ENCODE results near the gene METRN. TPM values are rescaled to one million over a fixed set of nuclear protein-coding genes. Genes with fewer than 3 reads are reported as not detected.

The METRN gene
- total RNA-seq, 2 donors from 2014 or later: 4.5 to 8.4 TPM

DNA sequence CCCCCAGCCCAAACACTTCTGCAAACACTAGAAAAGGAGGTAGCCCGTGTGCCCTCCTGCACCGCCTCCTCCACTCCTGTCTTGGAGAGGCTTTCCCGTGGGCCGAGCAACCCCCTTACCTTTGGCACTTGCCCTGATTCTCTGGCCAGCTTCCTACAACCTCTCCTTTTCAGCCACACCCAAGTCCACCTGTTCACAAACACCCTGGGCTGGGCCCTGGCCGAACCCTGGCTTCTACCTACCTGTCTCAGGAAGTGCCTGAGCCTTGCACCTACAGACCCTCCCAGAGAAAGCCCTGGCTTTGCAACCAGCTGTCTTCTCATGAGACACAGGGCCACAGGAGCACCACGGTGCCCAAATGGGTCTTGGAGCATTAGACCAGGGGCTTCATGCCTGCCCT, 4.0 kb downstream of the METRN start:
- no peak overlapping the region for H3K27ac Mint-ChIP-seq
- no peaks in the 10 kb centered on the region for H3K36me3 Mint-ChIP-seq (ENCODE audit: low read depth)
- no peaks in the 10 kb centered on the region for H3K9me3 Mint-ChIP-seq
- peak overlapping the region; percentile 80 for H3K4me3 Mint-ChIP-seq
- ATAC-seq (replicated peaks): no peak
- no peaks in the 10 kb centered on the region for H3K4me1 Mint-ChIP-seq
- no peaks in the 10 kb centered on the region for H3K27me3 Mint-ChIP-seq

DNA sequence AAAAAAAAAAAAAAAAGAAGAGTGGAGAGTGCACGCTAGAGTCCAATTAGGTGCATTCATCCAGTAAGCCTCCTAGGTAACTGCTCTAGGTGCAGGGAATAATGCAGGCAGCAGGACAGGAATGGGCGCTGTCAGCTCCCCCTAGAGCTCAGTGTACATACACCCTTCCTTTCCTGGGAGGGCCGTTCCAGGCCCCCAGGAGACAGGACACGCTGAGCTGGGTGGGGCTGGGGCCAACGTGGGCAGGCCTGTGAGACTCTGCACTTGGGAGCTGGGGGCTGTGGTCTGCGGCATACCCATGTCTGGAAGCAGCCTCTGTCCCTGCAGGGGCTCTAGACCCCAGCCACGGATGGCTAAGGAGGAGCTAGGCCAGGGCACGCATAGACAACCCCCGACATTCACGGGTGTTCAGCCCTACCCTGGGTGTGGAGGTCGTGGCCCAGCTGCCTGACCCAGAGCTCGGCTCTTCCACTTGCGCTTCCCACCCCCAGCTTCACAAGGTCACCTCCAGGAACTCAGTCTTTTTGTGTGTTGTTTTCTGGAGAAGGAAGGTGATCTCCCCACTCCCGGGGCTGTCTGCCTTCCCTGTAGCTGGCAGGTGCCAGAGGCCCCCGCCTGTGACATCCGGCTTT, 5.0 kb downstream of the METRN start:
- ATAC-seq (replicated peaks): peak; percentile 3
- no peaks in the 10 kb centered on the region for H3K4me1 Mint-ChIP-seq
- no peaks in the 10 kb centered on the region for H3K36me3 Mint-ChIP-seq (ENCODE audit: low read depth)
- no peaks in the 10 kb centered on the region for H3K27me3 Mint-ChIP-seq
- H3K4me3 Mint-ChIP-seq: peak overlapping the region; percentile 80
- H3K27ac Mint-ChIP-seq: peak overlapping the region; percentile 66
- no peaks in the 10 kb centered on the region for H3K9me3 Mint-ChIP-seq

DNA sequence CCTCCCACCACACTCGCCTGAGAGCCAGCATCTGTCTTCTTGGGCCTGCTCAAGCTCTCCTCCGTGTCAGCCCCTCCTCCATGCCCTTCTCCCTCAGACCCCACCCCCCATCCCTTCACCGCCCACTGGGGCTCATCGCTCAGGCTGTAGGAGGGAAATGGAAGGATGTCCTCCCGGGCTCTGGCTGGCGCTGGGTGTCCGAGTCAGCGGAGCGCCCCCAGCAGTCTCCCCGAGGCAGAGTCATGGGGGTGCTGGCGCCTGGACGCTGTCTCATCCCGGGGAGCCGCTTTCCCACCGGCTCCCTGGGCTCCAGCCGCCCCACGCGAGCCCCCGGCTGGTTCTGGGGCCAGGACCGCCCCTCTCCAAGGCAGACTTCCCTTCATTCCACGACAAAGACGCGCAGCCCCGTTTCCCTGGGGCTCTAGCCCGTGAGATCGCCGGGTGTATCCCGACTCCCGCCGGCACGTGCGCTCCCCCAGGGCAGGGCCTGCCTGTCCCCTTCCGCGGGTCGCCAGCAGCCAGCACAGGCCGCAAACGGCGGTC, 5.6 kb downstream of the METRN start:
- Mint-ChIP-seq H3K27me3 (no peaks in the 10 kb centered on the region), H3K9me3 (no peaks in the 10 kb centered on the region), H3K4me1 (no peaks in the 10 kb centered on the region), H3K36me3 (ENCODE audit: low read depth) (no peaks in the 10 kb centered on the region), H3K27ac (peak overlapping the region; percentile 66), H3K4me3 (peak overlapping the region; percentile 80)
- peak; percentile 57 for ATAC-seq (replicated peaks)

DNA sequence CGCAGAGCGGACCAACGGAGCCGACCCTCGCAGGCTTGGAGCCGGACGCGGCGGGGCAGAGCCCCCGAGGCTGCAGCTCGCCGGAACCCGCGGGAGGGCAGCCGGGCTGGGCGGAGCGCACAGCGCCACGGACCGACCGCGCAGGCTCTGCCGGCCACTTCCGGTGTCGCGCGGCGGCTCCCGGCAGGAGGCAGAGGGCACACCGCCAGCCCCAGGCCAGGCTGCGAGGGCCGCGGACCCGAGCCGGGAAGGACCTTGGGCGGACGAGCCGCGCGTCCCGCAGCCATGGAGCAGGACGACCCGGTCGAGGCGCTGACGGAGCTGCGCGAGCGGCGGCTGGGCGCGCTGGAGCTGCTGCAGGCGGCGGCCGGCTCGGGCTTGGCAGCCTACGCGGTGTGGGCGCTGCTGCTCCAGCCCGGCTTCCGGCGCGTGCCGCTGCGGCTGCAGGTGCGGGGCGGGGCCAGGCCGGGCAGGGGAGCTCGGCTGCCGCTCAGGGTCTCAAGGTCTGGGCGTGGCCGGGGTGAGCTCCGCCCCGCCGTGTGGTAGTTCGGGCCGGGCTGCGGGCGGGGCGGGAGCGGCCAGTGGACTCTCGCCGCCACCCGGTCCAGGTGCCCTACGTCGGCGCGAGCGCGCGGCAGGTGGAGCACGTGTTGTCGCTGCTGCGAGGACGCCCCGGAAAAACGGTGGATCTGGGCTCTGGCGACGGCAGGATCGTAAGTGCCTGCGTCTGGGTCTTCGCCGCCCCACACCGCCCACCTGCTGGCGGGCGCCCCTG, 6.3 kb downstream of the METRN start, which contains the start of gene ANTKMT:
Gene ANTKMT, plus strand, starts transcription at position 157 of the 775 bp plus-strand sequence. Its CDS starts 129 bp downstream, at position 286.
- Mint-ChIP-seq H3K4me3 (peak within 1 kb of the TSS; percentile 80), H3K27me3 (no peaks in the 10 kb centered on the region), H3K27ac (peak within 1 kb of the TSS; percentile 66), H3K4me1 (no peaks in the 10 kb centered on the region), H3K9me3 (no peaks in the 10 kb centered on the region), H3K36me3 (ENCODE audit: low read depth) (no peaks in the 10 kb centered on the region)
- ATAC-seq (replicated peaks): peak; percentile 76

DNA sequence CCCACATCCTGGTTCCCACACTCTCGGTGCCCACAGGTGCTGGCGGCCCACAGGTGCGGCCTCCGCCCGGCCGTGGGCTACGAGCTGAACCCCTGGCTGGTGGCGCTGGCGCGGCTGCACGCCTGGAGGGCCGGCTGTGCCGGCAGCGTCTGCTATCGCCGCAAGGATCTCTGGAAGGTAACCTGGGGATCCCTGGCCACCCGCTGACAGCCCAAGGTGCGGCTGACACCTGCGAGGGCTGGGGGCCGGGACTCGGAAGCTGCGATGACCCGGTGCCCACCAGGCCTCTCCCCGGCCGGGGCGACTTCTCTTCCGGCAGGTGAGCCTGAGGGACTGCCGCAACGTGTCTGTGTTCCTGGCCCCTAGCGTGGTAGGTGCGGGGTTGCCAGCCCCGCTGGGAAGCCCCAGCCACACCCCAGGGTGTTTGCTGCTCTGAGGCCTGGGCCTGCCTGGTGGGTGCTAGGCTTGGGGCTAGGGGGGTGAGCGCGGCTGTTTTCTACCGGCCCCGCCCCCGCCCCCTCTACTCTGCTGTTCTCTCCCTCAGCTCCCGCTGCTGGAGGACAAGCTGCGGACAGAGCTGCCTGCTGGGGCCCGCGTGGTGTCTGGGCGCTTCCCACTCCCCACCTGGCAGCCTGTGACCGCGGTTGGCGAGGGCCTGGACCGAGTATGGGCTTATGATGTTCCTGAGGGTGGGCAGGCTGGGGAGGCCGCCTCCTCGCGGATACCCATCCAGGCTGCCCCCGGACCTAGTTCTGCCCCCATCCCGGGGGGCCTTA, 7.0 kb downstream of the METRN start:
- Mint-ChIP-seq H3K36me3 (ENCODE audit: low read depth) (no peaks in the 10 kb centered on the region), H3K27ac (no peak overlapping the region), H3K27me3 (no peaks in the 10 kb centered on the region), H3K4me1 (no peaks in the 10 kb centered on the region), H3K4me3 (peak overlapping the region; percentile 34), H3K9me3 (no peaks in the 10 kb centered on the region)
- ATAC-seq (replicated peaks): no peak

DNA sequence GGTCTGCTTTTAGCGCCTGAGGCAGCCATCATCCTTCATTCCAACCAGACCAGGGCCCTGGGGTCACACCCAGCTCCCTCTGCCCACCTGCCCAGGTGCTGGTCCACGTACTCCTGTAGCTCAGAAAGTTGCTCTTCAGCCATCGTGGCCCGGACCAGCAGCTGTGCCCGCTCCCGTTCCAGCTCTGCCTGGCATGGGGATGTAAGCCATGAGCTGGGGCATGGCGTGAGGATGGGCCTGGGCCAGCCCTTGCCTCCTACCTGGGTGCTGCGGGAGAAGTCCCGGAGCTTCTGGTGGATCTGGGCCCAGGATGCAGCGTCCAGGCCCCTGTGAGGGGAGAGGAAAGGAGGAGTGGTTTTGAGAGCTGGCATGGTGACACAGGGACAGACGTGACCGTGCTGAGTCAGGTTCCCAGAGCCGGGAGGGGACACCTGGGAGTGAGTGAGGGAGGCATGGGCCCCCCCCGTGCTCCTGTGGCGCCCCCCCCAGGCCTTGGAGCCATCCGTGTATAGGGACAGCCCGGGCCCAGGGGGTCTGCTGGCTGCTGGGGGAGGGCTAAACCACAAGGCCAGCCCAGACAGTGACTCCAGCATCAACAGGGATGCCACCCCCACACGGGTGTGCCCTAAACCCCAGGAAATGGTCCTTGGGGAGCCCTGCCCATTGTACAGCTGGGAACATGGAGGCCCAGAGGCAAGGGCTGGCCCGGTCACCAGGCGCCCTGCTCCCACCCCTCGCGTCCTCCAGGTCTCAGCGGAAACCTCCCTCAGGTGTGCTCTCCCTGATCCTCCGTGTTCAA, 8.1 kb downstream of the METRN start:
- H3K4me1 Mint-ChIP-seq: no peaks in the 10 kb centered on the region
- peak overlapping the region; percentile 34 for H3K4me3 Mint-ChIP-seq
- no peaks in the 10 kb centered on the region for H3K9me3 Mint-ChIP-seq
- H3K27me3 Mint-ChIP-seq: no peaks in the 10 kb centered on the region
- no peak for ATAC-seq (replicated peaks)
- no peak overlapping the region for H3K27ac Mint-ChIP-seq
- H3K36me3 Mint-ChIP-seq (ENCODE audit: low read depth): no peaks in the 10 kb centered on the region

DNA sequence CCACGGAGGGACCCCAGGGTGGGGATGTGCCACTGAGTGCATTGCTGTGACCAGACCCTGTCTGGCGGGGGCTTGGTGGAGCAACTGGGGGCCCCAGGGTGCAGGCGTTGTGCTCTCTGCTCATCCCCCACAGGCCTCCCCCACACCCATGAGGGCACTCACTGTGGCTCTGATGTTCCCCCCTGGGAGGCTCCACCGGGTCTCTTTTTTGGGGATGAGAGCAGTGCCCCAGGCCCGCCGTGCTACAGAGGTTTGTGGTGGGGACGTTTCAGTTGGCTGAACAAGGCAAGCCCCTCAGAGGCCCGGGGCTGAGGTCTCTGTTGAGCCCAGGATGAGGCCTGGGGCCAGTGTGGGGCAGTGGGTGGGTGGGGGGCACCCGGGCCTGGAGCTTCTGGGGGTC, 8.8 kb downstream of the METRN start:
- no peaks in the 10 kb centered on the region for H3K9me3 Mint-ChIP-seq
- H3K4me3 Mint-ChIP-seq: no peak overlapping the region
- ATAC-seq (replicated peaks): no peak
- no peaks in the 10 kb centered on the region for H3K4me1 Mint-ChIP-seq
- H3K27me3 Mint-ChIP-seq: no peaks in the 10 kb centered on the region
- H3K27ac Mint-ChIP-seq: no peak overlapping the region
- no peaks in the 10 kb centered on the region for H3K36me3 Mint-ChIP-seq (ENCODE audit: low read depth)

DNA sequence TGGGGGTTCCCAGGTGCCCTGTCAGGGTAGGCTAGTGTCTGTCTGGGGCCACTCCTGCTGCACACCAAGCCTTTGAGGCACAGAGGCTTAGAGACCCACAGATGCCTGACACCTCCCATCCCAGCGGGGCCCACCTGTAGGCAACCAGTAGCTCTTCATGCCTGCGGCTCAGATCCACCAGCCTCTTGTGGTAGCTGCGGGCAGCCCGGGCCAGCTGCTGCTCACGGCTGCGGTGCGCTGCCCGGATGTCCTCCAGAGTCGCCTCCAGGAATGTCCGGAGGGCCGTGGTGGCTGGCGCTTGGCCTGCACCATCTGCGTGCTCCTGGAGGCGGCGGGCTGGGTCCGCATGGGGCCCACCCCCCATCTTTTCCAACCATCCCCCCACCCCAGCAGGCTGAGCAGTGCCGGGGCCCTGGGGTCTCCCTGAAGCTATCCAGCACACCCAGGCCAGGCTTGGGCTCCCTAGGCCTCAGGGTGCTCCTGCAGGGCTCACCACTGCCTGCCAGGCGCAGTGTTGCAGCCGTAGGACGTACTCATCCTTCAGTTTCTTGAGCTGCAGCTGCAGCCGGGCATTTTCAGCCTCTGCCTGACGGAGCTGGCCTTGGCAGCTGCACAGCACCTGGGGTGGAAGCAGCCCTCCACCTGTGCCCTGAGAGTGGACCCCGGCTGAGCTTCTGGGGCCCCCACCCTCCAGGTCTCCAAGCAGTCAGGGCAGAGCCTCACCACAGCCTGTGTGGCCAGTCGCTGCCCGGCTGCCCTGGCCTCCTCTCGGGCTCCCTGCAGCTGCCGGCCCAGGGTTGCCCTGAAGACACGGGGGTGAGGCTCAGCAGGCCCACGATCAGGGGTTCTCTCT, 9.5 kb downstream of the METRN start:
- H3K9me3 Mint-ChIP-seq: no peaks in the 10 kb centered on the region
- no peak overlapping the region for H3K4me3 Mint-ChIP-seq
- ATAC-seq (replicated peaks): no peak
- no peak overlapping the region for H3K27ac Mint-ChIP-seq
- H3K36me3 Mint-ChIP-seq (ENCODE audit: low read depth): no peaks in the 10 kb centered on the region
- H3K4me1 Mint-ChIP-seq: no peaks in the 10 kb centered on the region
- H3K27me3 Mint-ChIP-seq: no peaks in the 10 kb centered on the region

DNA sequence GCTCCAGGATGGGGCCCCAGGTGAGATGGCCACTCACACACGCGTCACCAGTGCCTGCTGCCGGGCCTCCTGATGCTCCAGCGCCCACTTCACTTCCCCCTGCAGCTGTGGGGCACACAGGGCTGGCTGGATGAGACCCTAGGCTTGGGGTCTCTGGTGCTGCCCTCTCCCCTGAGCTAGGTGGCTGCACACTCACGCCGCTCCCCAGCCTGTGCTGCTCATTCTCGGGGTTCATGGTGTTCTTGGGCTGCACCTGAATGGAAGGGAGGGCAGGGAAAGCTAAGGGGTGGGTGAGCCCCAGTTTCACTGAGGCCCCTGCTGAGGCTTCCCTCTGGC, 10.1 kb downstream of the METRN start:
- no peaks in the 10 kb centered on the region for H3K27me3 Mint-ChIP-seq
- H3K4me1 Mint-ChIP-seq: no peaks in the 10 kb centered on the region
- H3K36me3 Mint-ChIP-seq (ENCODE audit: low read depth): no peaks in the 10 kb centered on the region
- H3K9me3 Mint-ChIP-seq: no peaks in the 10 kb centered on the region
- no peak overlapping the region for H3K4me3 Mint-ChIP-seq
- no peak for ATAC-seq (replicated peaks)
- H3K27ac Mint-ChIP-seq: no peak overlapping the region

DNA sequence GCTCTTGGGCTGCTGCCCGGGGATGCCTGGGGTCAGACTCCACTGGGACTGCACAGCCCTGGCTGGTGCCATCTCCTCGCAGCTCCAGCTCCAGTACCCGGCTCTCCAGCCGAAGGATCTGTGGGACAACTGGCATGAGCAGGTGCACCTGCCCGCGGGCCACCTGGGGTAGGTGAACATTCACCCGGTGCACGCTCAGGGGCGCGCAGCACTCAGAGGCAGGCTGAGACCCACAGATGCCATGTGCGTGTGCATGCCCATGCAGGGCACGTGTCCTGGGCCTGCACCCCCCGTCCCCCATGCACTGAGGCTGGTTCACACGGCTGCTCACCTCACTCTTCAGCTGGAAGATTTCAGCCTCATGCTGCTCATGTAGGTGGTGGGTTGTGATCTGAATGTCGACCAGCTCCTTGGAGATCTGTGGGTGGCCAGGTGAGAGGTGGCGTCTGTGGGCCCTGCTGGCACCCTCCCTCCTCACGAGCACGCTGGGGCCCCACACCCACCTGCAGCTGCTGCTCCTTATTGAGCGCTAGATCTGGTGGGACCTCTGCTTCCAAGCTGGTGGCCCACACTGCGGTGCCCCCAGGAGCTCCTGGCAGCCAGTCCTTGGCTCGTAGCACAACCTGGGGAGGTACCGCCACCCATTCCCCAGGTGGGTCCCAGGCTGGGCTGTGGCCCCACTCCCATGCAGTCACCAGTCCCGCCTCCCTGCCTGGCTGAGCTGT, 10.7 kb downstream of the METRN start:
- no peaks in the 10 kb centered on the region for H3K9me3 Mint-ChIP-seq
- H3K4me1 Mint-ChIP-seq: no peaks in the 10 kb centered on the region
- H3K4me3 Mint-ChIP-seq: no peak overlapping the region
- H3K27me3 Mint-ChIP-seq: no peaks in the 10 kb centered on the region
- no peak overlapping the region for H3K27ac Mint-ChIP-seq
- ATAC-seq (replicated peaks): no peak
- no peaks in the 10 kb centered on the region for H3K36me3 Mint-ChIP-seq (ENCODE audit: low read depth)

DNA sequence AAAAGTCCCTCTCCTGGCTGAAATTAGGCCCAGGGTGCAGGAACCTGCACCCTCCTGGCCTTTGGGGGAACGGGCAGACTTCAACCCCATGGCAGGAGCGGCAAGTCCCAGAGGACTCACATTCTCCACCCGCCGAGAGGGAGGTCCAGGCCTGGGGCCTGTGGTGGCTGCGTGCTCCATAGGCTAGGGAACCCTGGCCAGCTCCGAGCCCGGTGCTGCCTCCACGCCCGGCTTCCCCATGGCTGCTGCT, 11.2 kb downstream of the METRN start:
- Mint-ChIP-seq H3K9me3 (no peaks in the 10 kb centered on the region), H3K27ac (no peak overlapping the region), H3K27me3 (no peaks in the 10 kb centered on the region), H3K4me3 (peak overlapping the region; percentile 55), H3K36me3 (ENCODE audit: low read depth) (no peaks in the 10 kb centered on the region), H3K4me1 (no peaks in the 10 kb centered on the region)
- ATAC-seq (replicated peaks): no peak

DNA sequence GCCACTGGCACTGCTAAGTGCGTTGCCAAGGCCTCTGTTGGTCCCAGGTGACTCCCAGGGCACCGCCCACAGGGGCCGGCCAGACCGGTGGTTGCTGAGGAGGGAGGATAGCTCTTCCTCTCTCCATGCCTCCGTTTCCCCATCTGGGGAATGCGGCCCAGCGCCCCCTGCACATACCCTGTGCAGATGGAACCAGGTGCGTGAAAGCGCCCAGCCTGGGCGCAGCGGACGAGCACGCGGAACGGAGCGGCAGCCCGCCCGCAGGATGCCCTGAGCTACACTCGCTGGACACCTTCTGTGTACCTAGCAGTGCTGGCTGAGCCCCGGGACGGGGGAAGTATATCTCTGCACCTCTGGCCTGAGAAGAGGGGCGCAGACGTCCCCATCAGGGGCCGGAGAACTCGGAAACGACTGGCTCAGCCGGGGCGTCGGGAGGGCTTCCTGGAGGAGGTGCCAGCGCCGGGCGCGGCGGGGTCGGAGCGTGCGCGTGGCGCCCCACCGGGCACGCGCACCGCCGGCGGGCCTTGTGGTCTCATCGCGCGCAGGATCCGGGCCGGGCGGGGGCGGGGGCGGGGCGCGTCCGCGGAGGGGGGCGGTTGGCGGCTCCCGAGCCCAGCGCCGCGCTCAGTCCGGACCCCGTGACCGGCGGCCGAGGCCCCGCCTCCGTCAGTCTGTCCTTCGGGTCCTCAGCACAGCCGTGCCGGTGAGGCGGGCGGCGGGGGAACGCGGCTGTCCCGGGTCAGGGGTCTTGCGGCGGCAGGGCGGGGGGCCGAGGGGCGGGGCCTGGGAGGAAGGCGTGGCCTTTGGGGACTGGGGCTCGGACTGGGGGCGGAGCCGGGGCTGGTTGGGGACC, 11.7 kb downstream of the METRN start, which contains the start of the genes CCDC78 and HAGHL:
Gene CCDC78, minus strand, starts transcription at position 6 of the 853 bp plus-strand sequence. CDS start 76 bp downstream, outside the sequence.
Gene HAGHL, plus strand, starts transcription at position 669 of the 853 bp plus-strand sequence. CDS start 404 bp downstream, outside the sequence.
- no peak within 1 kb of the TSS for H3K27ac Mint-ChIP-seq
- H3K4me1 Mint-ChIP-seq: no peaks in the 10 kb centered on the region
- H3K4me3 Mint-ChIP-seq: peak within 1 kb of the TSS; percentile 55
- no peaks in the 10 kb centered on the region for H3K27me3 Mint-ChIP-seq
- no peaks in the 10 kb centered on the region for H3K9me3 Mint-ChIP-seq
- peak; percentile 39 for ATAC-seq (replicated peaks)
- no peaks in the 10 kb centered on the region for H3K36me3 Mint-ChIP-seq (ENCODE audit: low read depth)

Data from activated T-helper 17 cell treated with anti-CD3 and anti-CD28 coated beads, Interleukin-2, amount 50 U/mL, for 72 hours (primary cell).